Upper lobe of right lung (tissue), 1 donor: ENCODE data around the gene PPP2R2C. TPM values are rescaled to one million over a fixed set of nuclear protein-coding genes. Genes with fewer than 3 reads are reported as not detected.

Experiments used
- ATAC-seq: fragments of 200-7000 bp; cut with Tn5 transposase; one replicate; pipeline ENCODE4 v1.9.1; 2020; ENCODE audit warnings: mild to moderate bottlenecking, moderate library complexity
- DNase-seq: peaks from one replicate; pipeline ENCODE4 v3.0.0-alpha.2; 2020
- H3K27ac ChIP-seq: fragments of 200-600 bp; one replicate; pipeline ENCODE4 v1.8.0; 2022
- H3K27me3 ChIP-seq: fragments of 200-600 bp; one replicate; pipeline ENCODE4 v1.8.0; 2022; ENCODE audit warnings: mild to moderate bottlenecking
- H3K36me3 ChIP-seq: fragments of 200-600 bp; one replicate; pipeline ENCODE4 v1.8.0; 2022
- H3K4me1 ChIP-seq: fragments of 200-600 bp; one replicate; pipeline ENCODE4 v1.8.0; 2022
- H3K4me3 ChIP-seq: fragments of 200-600 bp; one replicate; pipeline ENCODE4 v1.8.0; 2022; ENCODE audit warnings: mild to moderate bottlenecking
- H3K9me3 ChIP-seq: fragments of 200-600 bp; one replicate; pipeline ENCODE4 v1.8.0; 2022
- intact Hi-C: fragments of 100-400 bp; cut with DNase I; formaldehyde crosslinking; loops from one replicate; pipeline ENCODE4 v1.11.0; 2022
- total RNA-seq: library from RNA; stranded (reverse); fragmentation: NEBNext Ultra II Directional; extraction: Animal tissue kit (Norgen Biotek cat#: 25700); gene quantifications from one replicate; pipeline ENCODE4 v1.2.1, GENCODE V29; 2021
- TF ChIP-seq, protein P1 (sequence below): fragments of 200-600 bp; IDR thresholded peaks from one replicate; pipeline ENCODE4 v1.8.0; 2022; ENCODE audit warnings: antibody characterized with exemption
- donor health status: DM: no; HTN: yes; CAD: no; lungs with severe emphysema.

PPP2R2C gene
- total RNA-seq, 1 donor from 2014 or later = 0.09 TPM

GRCh38 chr4:6273661-6273990 lies 198.8 kb downstream of the PPP2R2C start:
- DNase-seq (no peak), ATAC-seq (no peak)
- Histone ChIP-seq H3K36me3 (no peaks in the 10 kb centered on the region), H3K27ac (peak overlapping the region; percentile 79), H3K4me1 (peaks cover 67% of the 10 kb centered on the region), H3K4me3 (peak overlapping the region; percentile 5), H3K9me3 (no peaks in the 10 kb centered on the region), H3K27me3 (no peaks in the 10 kb centered on the region)
- TF ChIP-seq, protein P1, sequence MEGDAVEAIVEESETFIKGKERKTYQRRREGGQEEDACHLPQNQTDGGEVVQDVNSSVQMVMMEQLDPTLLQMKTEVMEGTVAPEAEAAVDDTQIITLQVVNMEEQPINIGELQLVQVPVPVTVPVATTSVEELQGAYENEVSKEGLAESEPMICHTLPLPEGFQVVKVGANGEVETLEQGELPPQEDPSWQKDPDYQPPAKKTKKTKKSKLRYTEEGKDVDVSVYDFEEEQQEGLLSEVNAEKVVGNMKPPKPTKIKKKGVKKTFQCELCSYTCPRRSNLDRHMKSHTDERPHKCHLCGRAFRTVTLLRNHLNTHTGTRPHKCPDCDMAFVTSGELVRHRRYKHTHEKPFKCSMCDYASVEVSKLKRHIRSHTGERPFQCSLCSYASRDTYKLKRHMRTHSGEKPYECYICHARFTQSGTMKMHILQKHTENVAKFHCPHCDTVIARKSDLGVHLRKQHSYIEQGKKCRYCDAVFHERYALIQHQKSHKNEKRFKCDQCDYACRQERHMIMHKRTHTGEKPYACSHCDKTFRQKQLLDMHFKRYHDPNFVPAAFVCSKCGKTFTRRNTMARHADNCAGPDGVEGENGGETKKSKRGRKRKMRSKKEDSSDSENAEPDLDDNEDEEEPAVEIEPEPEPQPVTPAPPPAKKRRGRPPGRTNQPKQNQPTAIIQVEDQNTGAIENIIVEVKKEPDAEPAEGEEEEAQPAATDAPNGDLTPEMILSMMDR = no peak
- intact Hi-C loops = no loop called here

DNA sequence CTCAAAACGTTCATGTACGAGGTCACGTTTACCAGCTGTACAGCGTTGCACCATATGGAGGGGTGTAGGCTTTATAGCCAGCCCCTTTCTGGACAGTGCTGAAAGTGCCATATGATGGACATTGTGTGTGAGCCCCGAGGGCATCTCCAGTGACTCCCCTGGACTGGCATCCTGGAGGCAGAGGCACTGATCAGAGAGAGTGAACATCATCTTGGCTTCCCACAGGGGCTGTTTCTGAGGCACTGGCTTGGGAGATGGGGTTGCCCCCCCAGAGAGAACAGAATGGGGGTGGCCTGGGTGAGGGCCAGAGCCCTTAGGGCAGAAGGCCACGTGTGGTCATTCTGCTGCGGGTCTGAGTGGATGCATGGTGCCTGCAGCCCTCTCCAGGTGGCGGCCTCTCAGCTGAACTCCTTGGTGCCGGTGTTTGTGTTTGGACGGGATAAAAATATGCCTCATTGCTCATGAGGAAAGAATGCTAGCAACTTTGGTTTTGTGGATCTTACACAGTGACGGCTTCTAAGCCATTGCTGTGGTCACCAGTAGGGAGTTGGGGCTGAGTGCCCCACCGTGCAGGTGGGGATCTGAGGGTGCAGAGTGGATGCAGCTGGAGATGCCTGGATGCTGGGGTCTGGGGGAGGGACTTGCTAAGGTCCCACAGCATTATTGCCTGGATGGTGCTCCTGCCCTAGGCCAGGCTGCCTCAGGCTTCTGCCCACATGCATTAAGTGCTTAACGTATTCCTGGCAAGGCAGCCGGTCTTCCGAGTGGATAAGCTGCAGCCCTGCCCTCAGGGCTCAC lies 199.4 kb downstream of the PPP2R2C start:
- Histone ChIP-seq H3K4me3 (peak overlapping the region; percentile 5), H3K9me3 (no peaks in the 10 kb centered on the region), H3K27me3 (no peaks in the 10 kb centered on the region), H3K36me3 (no peaks in the 10 kb centered on the region), H3K27ac (peak overlapping the region; percentile 79), H3K4me1 (peaks cover 61% of the 10 kb centered on the region)
- DNase-seq (no peak), ATAC-seq (peak; percentile 17)
- intact Hi-C loops = no loop called here
- TF ChIP-seq, protein P1 = no peak

DNA sequence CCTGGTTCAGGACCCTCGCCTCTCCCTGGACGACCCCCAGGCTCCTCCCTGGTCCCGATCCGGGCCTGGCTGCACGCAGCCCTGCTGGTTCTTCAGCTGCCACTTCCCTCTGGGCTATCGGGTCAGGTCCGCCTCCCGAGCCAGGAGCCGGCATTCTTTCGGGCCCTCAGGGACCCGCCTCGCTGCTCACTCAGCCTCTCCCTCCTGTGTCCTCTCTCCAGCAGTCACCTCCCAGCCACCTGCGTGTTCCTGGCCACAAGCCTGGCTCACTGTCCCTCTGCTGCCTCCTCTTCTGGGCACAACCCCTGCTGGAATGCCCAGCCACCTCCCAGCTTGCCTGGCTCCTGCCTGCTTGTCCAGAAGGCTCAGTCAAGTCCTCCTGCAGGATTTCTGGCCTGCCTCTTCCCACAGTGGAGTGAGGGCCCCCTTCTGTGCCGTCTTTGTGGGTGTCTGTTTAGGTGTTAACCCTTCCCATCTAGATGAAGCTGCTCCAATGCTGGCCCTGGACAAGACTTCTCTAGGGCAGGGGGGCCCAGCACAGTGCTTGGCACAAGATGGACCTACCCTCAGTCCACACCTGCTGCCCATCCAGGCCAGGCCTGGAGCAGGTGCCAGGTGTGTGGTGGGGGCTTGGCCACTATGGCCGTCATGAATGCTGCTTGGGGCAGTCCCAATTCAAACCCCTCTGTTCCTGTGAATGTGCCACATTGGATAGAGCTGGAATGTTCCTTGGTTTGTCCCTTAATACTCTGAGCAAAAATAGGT lies 200.5 kb downstream of the PPP2R2C start:
- Histone ChIP-seq H3K27me3 (no peaks in the 10 kb centered on the region), H3K9me3 (no peaks in the 10 kb centered on the region), H3K27ac (peak overlapping the region; percentile 79), H3K36me3 (no peaks in the 10 kb centered on the region), H3K4me3 (peak overlapping the region; percentile 86), H3K4me1 (peaks cover 50% of the 10 kb centered on the region)
- DNase-seq = peak; percentile 88
- TF ChIP-seq, protein P1 = no peak
- intact Hi-C loops = no loop called here
- ATAC-seq = peak; percentile 67

GRCh38 chr4:6271206-6271605 lies 201.2 kb downstream of the PPP2R2C start:
- no peaks in the 10 kb centered on the region for H3K27me3 ChIP-seq
- peak overlapping the region; percentile 86 for H3K4me3 ChIP-seq
- peak overlapping the region; percentile 79 for H3K27ac ChIP-seq
- H3K4me1 ChIP-seq = peaks cover 44% of the 10 kb centered on the region
- intact Hi-C loops = no loop called here
- no peaks in the 10 kb centered on the region for H3K36me3 ChIP-seq
- ATAC-seq = no peak
- no peak for DNase-seq
- H3K9me3 ChIP-seq = no peaks in the 10 kb centered on the region
- TF ChIP-seq, protein P1 = no peak

- H3K27me3 ChIP-seq = no peaks in the 10 kb centered on the region
- peak overlapping the region; percentile 86 for H3K4me3 ChIP-seq
- no peak for ATAC-seq
- no peak for DNase-seq
- TF ChIP-seq, protein P1 = no peak
- H3K4me1 ChIP-seq = peaks cover 38% of the 10 kb centered on the region
- H3K27ac ChIP-seq = peak overlapping the region; percentile 79
- intact Hi-C loops = no loop called here
- no peaks in the 10 kb centered on the region for H3K9me3 ChIP-seq
- no peaks in the 10 kb centered on the region for H3K36me3 ChIP-seq
Measured at GRCh38 chr4:6270636-6271121, 201.7 kb downstream of the PPP2R2C start.

Other genes starting within 250 kb of the PPP2R2C start
- gene WFS1, start 202.8 kb downstream of the PPP2R2C start, total RNA-seq = 110 TPM
- gene MAN2B2, start 102.6 kb upstream of the PPP2R2C start, total RNA-seq = 39.6 TPM
- gene MRFAP1, start 168.1 kb upstream of the PPP2R2C start, total RNA-seq = 235 TPM
- 3.6 TPM for gene S100P, start 221.3 kb upstream of the PPP2R2C start, total RNA-seq
- gene MRFAP1L1, start 237.3 kb upstream of the PPP2R2C start, total RNA-seq = 46.6 TPM
- 10.7 TPM for gene BLOC1S4, start 243.6 kb upstream of the PPP2R2C start, total RNA-seq